Amniotic epithelial cell (primary cell): ENCODE data around the gene SAP130.

ENCODE experiments used
- DNase-seq: peaks from one replicate; pipeline ENCODE4 v3.0.0-alpha.2; 2010; ENCODE audit warnings: low read depth

Gene SAP130

GRCh38 chr2:128026448-128027277, 1.2 kb downstream of the SAP130 start:
- peak; percentile 10 for DNase-seq

GRCh38 chr2:128024816-128025215, 3.0 kb downstream of the SAP130 start:
- no peak for DNase-seq

- DNase-seq: no peak
Observed at GRCh38 chr2:128017561-128017960, 10.3 kb downstream of the SAP130 start.

- DNase-seq: no peak
Observed at GRCh38 chr2:128016620-128017019, 11.2 kb downstream of the SAP130 start.

- no peak for DNase-seq
Observed at GRCh38 chr2:128012698-128013097, 15.2 kb downstream of the SAP130 start.

- peak; percentile 60 for DNase-seq
Observed at GRCh38 chr2:128008074-128008672, 19.7 kb downstream of the SAP130 start.

GRCh38 chr2:128004509-128004908, 23.4 kb downstream of the SAP130 start:
- DNase-seq: no peak

- DNase-seq: no peak
Observed at GRCh38 chr2:128003463-128003862, 24.4 kb downstream of the SAP130 start.

- DNase-seq: no peak
Observed at GRCh38 chr2:127996160-127996559, 31.7 kb downstream of the SAP130 start.

- no peak for DNase-seq
Observed at GRCh38 chr2:127995725-127996124, 32.1 kb downstream of the SAP130 start.

- DNase-seq: no peak
Observed at GRCh38 chr2:127993659-127994058, 34.2 kb downstream of the SAP130 start.

GRCh38 chr2:127991742-127992141, 36.1 kb downstream of the SAP130 start:
- no peak for DNase-seq

GRCh38 chr2:127986548-127987079, 41.2 kb downstream of the SAP130 start:
- no peak for DNase-seq

- no peak for DNase-seq
Observed at GRCh38 chr2:127985735-127986134, 42.1 kb downstream of the SAP130 start.

GRCh38 chr2:127985026-127985734, 42.7 kb downstream of the SAP130 start:
- DNase-seq: no peak

- DNase-seq: peak; percentile 44
Observed at GRCh38 chr2:127984551-127984950, 43.3 kb downstream of the SAP130 start.

GRCh38 chr2:127969446-127969845, 58.4 kb downstream of the SAP130 start:
- no peak for DNase-seq

GRCh38 chr2:127968610-127969339, 59.1 kb downstream of the SAP130 start:
- peak; percentile 86 for DNase-seq

GRCh38 chr2:127961729-127962128, 66.1 kb downstream of the SAP130 start:
- DNase-seq: peak; percentile 16

- no peak for DNase-seq
Observed at GRCh38 chr2:127957240-127957639, 70.6 kb downstream of the SAP130 start.

GRCh38 chr2:127954857-127955256, 73.0 kb downstream of the SAP130 start:
- no peak for DNase-seq

GRCh38 chr2:127953849-127954248, 74.0 kb downstream of the SAP130 start:
- no peak for DNase-seq
